ENCODE data around the gene BEAN1.

- no peak for TF ChIP-seq CTCF (IDR thresholded peaks at IDR 0.05; ENCODE audit: low read depth, low read length, poor library complexity, severe bottlenecking)
- TF ChIP-seq EZH2phosphoT487 (IDR thresholded peaks at IDR 0.05; ENCODE audit: borderline replicate concordance, low read length), result no peak
Measured at GRCh38 chr16:66488505-66488904, 61.4 kb downstream of the BEAN1 start.

Measured in DOHH2 (cell line).